HG03103 (cell line): ENCODE results near the gene SNF8.

Experiments used
- ATAC-seq: cut with Tn5 transposase; IDR thresholded peaks from one replicate; pipeline ENCODE4 v1.9.1; 2021; ENCODE audit warnings: low read depth; ENCODE audit not compliant: unreplicated experiment

SNF8 gene

DNA sequence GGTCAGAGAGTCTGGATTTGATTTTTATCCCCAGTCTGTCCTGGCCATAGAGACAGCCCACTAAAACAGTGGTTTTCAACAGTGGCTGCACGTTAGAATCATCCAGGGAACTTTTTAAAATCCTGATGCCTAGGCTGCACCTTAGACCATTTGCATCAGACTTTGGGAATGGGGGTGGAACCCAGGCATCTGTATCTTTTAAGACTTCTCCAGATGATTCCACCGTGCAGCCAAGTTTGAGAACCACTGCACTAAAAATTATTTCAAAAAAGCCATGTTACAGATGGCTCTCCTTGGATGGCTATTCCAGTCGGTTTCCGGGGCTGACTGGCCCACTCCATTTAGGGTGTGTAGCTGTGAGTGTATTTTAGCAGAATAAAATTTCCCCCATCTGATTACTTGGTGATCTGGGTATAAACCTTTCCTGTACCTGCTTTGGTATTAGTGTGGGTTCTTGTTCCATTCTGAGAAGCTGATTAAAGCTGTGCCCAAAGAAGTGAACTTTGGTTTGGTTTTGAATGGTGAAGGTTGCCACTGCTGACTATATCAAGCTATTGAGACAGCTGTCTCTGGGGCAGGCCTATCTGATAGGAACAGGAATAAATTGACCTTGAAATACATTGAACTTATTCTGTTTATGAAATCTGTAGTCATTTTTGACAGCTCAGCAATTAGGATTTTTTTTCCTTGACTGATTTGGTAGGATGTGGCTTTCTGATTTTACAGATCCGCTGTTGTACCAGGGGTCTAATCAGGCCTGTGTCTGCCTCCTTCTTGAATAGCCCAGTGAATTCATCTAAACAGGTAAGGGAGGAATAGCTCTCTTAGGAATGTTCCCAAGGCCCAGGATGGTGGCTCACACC lies 50.8 kb downstream of the SNF8 start:
- no peak for ATAC-seq

DNA sequence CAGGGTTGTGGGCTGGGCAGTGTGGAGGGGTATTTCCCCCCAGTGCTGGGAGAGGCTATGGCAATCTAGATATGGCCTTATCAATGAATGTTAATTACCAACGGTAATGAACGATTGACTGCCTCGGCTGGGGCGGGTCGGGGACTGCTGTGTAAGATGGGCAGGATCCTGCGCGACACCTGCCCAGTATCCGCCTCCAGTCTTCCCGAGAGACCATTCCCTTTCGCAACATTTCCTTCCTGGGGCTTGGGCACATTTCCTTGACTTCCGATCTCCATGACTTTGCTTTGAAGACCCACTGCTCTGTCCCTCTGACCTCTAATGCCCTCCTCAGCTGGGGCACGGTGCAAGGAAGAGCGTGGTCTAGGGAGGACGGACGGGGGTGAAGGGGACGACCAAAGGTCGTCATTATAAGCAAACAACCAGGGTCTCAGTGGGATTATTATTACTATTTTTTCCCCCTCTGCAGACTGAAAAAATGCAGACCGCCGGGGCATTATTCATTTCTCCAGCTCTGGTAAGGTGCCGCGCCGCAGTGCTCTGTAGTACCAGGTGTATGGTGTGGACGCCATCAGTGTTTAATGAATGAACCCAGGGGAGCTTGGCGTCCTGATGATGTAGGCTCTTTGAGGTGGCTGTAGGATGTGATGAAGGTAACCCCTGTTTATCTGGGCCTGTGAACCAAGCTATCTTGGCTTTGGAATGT lies 51.5 kb downstream of the SNF8 start:
- ATAC-seq, result no peak

DNA sequence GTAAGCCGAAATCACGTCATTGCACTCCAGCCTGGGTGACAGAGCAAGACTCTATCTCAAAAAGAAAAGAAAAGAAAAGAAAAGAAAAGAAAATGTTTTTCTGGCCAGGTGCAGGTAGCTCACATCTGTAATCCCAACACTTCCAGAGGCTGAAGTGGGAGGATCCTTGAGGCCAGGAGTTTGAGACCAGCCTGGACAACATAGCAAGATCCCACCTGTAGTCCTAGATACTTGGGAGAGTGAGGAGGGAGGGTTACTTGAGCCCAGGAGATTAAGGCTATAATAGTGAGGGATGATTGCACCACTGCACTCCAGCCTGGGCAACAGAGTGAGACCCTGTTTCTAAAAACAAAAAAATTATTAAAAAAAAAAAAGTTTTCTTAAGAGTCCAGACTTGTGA lies 54.6 kb downstream of the SNF8 start:
- no peak for ATAC-seq

DNA sequence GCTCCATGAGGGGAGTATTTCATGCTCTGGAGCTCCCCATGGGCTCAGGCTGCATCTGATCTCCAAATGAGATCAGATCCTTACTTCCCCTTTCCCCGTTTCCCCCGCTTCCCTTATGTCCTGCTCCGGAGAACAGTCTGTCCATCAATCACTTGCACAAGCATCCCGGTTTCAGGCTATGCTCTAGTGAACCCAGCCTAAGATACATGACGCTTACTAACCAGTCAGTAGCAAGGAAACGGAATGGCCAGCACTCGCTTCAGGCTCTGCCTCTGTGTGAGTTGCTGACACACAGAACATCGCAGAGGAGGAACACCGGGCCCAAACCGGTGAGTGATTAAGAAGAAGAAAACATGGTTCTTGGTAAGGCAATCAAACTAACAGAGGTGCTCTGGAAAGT lies 61.5 kb downstream of the SNF8 start:
- ATAC-seq, result no peak

DNA sequence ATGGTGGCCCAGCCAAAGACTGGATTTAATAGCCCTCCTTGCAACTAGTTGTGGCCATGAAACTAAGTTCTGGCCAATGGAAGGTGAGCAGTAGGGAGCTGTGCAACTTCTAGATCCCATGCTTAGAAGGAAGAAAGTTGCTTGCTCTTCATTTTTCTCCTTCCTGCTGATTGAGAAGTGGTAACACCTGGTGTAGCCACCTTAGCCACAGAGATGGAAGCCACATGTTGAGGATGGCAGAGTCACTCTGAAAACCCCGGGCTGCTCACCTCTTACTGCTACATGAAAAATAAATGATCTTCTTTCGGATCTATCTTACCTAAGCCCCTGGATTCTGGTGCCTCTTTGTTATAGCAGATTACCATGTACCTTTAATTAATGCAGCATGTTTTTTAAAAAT lies 62.4 kb downstream of the SNF8 start:
- no peak for ATAC-seq
